Activated CD8-positive, alpha-beta T cell treated with anti-CD3 and anti-CD28 coated beads, Interleukin-2, amount 10 ng/mL, durations not matched to agents 7 days and 5 days (primary cell): Measurements from ENCODE around the gene OXCT2. TPM values are rescaled to one million over a fixed set of nuclear protein-coding genes. Genes with fewer than 3 reads are reported as not detected.
"Not testable (repeated sequence)": the region's sequence is repeated elsewhere in the genome, so short reads cannot be mapped to it uniquely, and the experiment has no call there.

Experiments used
- ATAC-seq: fragments of 150-1000 bp; cut with Tn5 transposase; one replicate; pipeline ENCODE4 v1.10.0; 2021; ENCODE audit warnings: moderate library complexity
- CTCF ChIA-PET: fragments of 350-600 bp; sonication (Branson Sonifier 250); formaldehyde crosslinking; loops from one replicate; lab custom pipeline; 2021; ENCODE audit warnings: antibody characterized with exemption; lab: Charles Lee
- POLR2A ChIA-PET: fragments of 350-600 bp; sonication (Branson Sonifier 250); formaldehyde crosslinking; loops from one replicate; lab custom pipeline; 2021; ENCODE audit warnings: antibody characterized with exemption; lab: Charles Lee
- DNase-seq: peaks from one replicate; pipeline ENCODE4 v3.0.0-alpha.2; 2020
- H3K27ac Mint-ChIP-seq: one replicate; pipeline ENCODE4 v1.8.0; 2021; ENCODE audit warnings: mild to moderate bottlenecking, mixed read lengths
- H3K27me3 Mint-ChIP-seq: one replicate; pipeline ENCODE4 v1.8.0; 2021; ENCODE audit warnings: low read depth, mixed read lengths
- H3K36me3 Mint-ChIP-seq: one replicate; pipeline ENCODE4 v1.8.0; 2021; ENCODE audit warnings: low read depth, mixed read lengths
- H3K4me1 Mint-ChIP-seq: one replicate; pipeline ENCODE4 v1.8.0; 2021; ENCODE audit warnings: low read depth, mixed read lengths
- H3K4me3 Mint-ChIP-seq: one replicate; pipeline ENCODE4 v1.8.0; 2021; ENCODE audit warnings: mild to moderate bottlenecking, mixed read lengths
- H3K9me3 Mint-ChIP-seq: one replicate; pipeline ENCODE4 v1.8.0; 2022; ENCODE audit warnings: mixed read lengths; ENCODE audit not compliant: insufficient read depth
- total RNA-seq, 2 experiments: library from RNA; stranded (reverse); gene quantifications; one replicate each; pipeline ENCODE4 v1.2.3, GENCODE V29; 2021

The OXCT2 gene
- total RNA-seq, 2 experiments from 2014 or later, result 0.32 to 0.47 TPM

DNA sequence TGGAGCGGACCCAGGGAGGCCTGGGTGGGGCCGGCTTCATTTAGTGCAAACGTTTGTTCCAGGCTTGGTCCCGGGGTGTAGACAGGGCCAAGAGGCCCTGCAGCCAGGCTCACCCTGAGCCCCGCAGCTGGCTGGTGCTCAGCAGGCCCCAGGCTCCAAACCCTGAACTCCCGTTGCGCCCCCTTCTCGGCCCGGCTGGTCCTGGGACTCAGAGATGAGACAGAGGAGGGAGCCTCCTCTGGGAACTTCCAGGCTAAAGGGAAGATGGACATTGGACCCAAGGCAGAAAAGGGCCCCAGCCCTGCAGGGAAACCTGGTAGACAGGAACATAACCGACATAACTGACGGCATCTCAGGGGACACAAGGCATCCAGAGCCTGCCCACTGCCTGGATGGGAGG lies 4.0 kb upstream of the OXCT2 start:
- H3K4me3 Mint-ChIP-seq, H3K27ac Mint-ChIP-seq, H3K36me3 Mint-ChIP-seq, H3K9me3 Mint-ChIP-seq, H3K4me1 Mint-ChIP-seq, DNase-seq, ATAC-seq, CTCF ChIA-PET, POLR2A ChIA-PET: not testable (repeated sequence)
- peaks cover 12% of the 10 kb centered on the region for H3K27me3 Mint-ChIP-seq

DNA sequence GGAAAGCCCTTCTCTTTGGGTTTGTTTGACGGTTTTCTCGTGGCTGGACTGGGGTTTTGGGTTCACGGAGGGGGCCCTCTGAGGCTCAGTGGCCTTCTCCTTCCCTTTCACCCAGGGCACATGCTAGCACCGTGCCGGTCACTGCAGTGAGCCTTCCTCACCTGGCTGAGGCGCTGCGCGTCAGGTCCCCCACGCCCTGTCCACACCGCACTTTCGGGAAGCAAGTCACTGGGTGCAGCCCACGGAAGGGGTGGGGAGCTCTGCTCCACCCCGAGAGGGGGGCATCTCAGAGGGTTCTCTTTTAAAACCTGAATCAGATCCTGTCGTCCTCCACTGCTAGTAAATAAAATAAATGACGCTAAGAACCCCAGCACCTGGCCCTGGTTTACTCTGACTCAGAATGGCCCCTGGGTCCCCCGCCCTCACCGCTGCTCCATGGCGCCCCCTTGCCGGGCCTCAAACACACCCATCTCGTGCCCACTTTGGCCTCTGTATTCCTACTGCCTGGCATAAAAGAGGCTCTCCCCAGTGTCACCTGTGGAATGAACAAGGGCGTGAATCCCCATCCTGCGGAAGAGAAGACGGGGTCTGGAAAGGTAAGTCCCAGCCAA lies 2.3 kb upstream of the OXCT2 start:
- H3K9me3 Mint-ChIP-seq, DNase-seq, CTCF ChIA-PET, H3K4me1 Mint-ChIP-seq, H3K27ac Mint-ChIP-seq, POLR2A ChIA-PET, H3K27me3 Mint-ChIP-seq, H3K36me3 Mint-ChIP-seq, H3K4me3 Mint-ChIP-seq: not testable (repeated sequence)
- peak; percentile 39 for ATAC-seq

DNA sequence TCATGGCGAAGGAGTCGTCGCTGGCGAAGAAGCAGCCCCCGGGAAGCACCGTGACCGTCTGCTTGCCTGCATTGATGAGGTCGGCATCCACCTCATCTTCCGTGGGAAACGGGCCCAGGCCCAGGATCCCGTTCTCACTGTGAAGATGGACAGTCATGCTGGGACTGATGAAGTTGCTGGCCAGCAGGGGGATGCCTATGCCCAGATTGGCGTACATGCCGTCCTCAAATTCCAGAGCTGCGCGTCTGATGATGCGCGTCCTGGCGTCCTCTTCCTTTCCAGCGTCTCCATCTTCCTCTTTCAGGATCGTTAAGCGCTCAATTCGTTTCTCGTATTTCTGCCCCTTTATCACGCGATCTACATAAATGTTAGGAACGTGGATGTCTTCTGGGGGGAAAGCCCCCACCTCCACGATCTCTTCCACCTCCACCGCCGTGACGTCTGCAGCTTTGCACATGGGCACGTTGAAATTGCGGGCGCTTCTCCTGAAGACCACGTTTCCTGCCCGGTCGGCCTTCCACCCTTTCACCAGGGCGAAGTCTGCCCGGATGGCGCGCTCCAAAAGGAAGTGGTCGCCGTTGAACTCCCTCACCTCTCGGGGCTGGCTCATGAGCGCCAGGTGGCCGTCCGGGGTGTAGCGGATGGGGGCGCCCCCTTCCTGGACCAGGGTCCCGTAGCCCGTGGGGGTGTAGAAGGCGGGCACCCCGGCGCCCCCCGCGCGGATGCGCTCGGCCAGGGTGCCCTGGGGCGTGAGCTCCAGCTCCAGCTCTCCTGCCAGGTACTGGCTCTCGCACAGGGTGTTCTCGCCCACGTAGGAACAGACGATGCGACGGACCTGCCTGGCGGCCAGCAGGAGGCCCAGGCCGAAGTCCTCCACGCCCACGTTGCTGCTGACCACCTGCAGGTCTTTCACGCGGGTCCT lies 787 bp downstream of the OXCT2 start:
- H3K27me3 Mint-ChIP-seq, H3K9me3 Mint-ChIP-seq, H3K36me3 Mint-ChIP-seq, CTCF ChIA-PET, POLR2A ChIA-PET, H3K4me1 Mint-ChIP-seq, DNase-seq: not testable (repeated sequence)
- peak; percentile 55 for ATAC-seq
- Mint-ChIP-seq H3K4me3 (peak overlapping the region; percentile 53), H3K27ac (peak overlapping the region; percentile 34)

DNA sequence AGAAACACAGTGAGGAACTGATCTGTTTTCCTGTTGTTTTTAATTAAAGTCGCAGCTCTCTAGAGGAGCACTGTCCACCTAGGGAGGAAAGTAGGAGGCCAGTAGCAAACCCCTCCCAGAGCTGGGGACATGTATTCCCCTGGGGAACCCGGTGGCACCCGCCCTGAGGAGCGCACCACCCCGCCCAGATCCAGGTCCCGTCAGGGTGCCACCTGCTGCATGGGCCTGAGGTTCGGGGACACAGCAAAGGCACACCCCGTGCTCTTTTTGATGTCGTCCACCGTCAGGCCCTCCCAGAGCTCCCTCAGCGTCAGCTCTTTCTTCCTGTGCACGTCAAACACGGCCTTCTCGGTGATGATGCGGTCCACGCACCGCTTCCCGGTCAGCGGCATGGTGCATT lies 1.6 kb downstream of the OXCT2 start:
- ATAC-seq, H3K27me3 Mint-ChIP-seq, H3K27ac Mint-ChIP-seq, H3K4me3 Mint-ChIP-seq, DNase-seq, POLR2A ChIA-PET, H3K9me3 Mint-ChIP-seq, H3K36me3 Mint-ChIP-seq, CTCF ChIA-PET, H3K4me1 Mint-ChIP-seq: not testable (repeated sequence)

DNA sequence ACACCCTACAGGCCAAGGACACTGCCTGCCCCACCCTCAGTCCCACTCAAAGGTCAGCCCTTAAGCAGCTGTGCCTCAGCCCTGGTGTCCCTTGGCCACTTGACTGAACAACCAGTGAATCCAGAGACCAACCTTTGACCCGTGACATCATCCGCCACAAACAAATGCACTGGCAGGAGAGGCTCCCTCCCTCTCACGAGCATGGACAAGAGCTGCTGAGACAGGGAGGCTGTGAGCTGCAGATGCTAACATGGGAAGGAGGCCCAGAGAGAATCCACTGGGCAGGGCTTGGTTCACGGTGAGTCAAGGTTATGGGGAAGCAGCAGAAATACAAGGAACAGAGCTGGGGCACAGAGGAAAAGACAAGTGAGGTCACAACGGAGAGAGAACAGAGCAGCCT lies 4.7 kb downstream of the OXCT2 start:
- H3K27ac Mint-ChIP-seq, H3K36me3 Mint-ChIP-seq, H3K4me1 Mint-ChIP-seq, H3K27me3 Mint-ChIP-seq, H3K4me3 Mint-ChIP-seq, DNase-seq, H3K9me3 Mint-ChIP-seq, ATAC-seq, POLR2A ChIA-PET, CTCF ChIA-PET: not testable (repeated sequence)

DNA sequence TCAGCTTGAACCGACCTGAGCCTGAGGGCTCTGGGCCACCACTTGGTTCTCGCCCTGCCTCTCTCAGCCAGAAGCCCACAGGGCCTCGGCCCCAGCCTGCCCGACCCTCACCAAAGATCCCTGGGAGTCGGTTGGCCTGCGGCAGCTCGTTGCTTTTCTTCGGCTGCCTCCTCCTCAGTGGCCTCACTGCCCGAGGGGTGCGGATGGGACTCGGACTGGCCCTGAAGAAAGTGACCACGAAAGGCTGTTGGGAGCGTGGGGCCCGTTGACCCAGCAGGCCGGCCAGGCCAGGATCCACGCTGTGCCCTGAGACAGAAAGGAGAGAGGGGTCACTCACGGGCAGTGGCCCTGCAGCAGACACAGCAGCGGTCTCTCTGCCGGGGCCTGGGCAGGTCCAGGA lies 6.6 kb downstream of the OXCT2 start:
- CTCF ChIA-PET, H3K27ac Mint-ChIP-seq, H3K36me3 Mint-ChIP-seq, POLR2A ChIA-PET, ATAC-seq, H3K9me3 Mint-ChIP-seq, H3K4me3 Mint-ChIP-seq, H3K4me1 Mint-ChIP-seq, H3K27me3 Mint-ChIP-seq, DNase-seq: not testable (repeated sequence)

DNA sequence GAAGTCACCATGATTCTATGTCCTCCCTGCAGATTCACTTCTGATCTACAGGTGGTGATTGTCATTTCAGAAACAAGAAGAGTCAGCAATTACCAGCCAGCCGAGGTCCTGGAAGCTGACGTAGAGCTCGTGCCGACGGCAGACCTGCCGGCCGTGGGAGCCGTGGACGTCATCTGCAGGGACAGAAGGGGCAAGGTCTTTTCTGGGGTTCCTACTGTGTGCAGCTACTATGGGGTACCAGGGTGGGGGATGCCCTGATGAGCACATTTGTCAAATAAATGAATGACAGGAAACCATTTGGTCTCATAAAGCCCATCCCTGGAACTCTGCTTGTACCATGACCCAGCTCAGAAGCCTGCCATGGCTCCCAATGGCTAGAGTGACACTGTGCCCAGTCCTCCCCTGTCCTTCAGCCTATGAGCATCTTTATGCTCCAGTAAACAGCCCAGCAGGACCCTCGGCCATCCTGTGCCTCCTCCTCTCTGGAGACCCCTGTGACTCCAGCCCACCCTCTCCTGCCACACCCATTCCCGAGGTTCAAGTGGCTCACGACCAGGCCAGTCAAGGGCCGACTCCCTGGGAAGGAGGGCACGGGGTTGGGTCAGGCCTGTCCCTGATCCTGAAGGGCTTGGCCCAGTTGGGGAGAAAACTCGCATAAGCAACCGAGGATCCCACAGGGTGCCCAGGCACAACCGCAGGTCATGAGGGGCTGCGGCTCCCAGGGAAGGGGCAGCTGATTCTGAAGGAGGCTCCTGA lies 7.4 kb downstream of the OXCT2 start:
- ATAC-seq, H3K27me3 Mint-ChIP-seq, H3K36me3 Mint-ChIP-seq, DNase-seq, H3K4me1 Mint-ChIP-seq, H3K9me3 Mint-ChIP-seq, CTCF ChIA-PET, H3K27ac Mint-ChIP-seq, H3K4me3 Mint-ChIP-seq, POLR2A ChIA-PET: not testable (repeated sequence)

DNA sequence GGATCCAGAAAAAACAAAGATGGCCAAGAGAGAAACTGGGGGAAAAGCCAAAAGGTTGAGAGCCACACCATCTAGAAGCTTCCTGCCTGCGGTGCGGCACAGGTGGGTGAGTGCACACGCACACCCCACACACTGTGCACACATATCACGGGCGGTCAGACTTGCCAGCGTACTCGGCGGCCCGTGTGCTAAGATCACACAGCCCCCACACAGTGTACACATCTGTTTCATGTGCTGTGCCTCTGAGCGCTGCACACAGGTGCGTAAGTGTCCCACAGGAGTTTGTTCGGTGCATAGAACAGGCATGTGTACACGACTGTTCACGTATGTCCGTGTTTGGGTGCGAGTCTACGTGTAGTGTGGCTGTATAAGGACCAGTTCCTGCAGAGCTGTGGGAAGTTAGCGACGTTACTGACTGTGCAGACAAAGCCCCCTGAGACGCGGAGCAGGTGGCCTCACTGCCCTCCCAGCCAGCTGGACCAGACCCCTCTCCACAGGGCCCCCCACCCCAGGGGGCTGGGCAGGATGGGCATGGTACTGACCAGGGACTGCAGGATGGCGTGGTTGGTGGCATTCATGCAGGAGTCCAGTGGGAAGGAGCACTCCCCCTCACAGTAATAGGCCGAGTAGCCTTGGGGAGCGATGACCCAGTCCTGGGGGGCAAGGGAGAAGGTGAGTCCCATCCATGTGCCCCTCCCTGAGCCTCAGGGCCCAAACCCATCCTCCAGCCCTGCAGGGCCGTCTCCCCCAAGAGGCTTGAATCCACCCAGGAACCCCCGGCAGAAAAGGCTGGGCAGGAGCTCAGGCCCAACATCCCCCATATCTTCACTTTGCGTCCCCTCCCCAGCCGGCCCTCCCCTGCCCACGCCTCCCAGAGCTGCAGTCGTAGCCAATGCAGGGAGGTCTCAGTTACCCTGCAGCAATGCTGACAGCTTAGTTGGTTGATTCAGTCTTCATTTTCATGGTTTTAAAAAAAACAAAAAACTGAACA lies 8.3 kb downstream of the OXCT2 start:
- H3K9me3 Mint-ChIP-seq, result no peaks in the 10 kb centered on the region
- no peaks in the 10 kb centered on the region for H3K27me3 Mint-ChIP-seq
- ATAC-seq, result no peak
- H3K4me1 Mint-ChIP-seq, result no peaks in the 10 kb centered on the region
- ChIA-PET POLR2A (no interaction called here), CTCF (no interaction called here)
- H3K36me3 Mint-ChIP-seq, result peaks cover 9% of the 10 kb centered on the region
- no peak for DNase-seq
- H3K4me3 Mint-ChIP-seq, result no peak overlapping the region
- no peak overlapping the region for H3K27ac Mint-ChIP-seq

DNA sequence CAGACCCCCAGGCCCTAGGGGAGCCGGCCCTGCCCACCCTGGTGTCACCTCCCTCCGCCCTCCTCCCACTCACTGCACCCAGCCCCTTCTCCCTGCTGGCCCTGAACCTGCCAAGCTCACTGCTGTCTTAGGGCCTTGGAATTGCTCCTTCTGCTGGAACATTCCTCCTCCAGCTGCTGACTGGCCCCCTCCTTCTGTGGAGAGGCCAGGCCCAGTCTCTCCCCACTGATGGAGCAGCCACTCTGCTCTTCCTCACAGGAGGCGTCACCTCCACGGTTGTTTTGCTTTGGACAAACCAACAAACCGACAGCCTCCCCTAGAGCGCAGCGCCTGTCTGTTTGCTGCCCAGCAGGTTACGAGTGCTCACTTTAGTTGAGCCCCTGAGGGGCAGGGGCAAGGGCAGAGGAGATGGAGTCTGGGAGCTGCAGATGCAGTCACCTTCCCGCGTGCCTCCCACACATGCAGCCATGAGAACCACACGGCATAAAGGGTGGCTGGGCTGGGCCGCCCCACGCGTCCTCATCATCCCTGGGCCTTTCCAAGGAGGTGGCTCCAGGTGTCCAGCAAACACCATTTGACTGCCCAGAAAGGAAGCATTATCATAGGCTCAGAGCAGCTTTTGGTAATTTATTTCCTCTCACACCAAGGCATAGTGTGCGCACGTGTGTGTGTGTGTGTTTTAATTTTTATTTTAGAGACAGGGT lies 9.4 kb downstream of the OXCT2 start:
- Mint-ChIP-seq H3K4me3 (no peak overlapping the region), H3K27me3 (no peaks in the 10 kb centered on the region), H3K27ac (no peak overlapping the region), H3K36me3 (peaks cover 20% of the 10 kb centered on the region), H3K4me1 (no peaks in the 10 kb centered on the region), H3K9me3 (no peaks in the 10 kb centered on the region)
- POLR2A ChIA-PET, result no interaction called here
- CTCF ChIA-PET, result no interaction called here
- no peak for ATAC-seq
- no peak for DNase-seq

DNA sequence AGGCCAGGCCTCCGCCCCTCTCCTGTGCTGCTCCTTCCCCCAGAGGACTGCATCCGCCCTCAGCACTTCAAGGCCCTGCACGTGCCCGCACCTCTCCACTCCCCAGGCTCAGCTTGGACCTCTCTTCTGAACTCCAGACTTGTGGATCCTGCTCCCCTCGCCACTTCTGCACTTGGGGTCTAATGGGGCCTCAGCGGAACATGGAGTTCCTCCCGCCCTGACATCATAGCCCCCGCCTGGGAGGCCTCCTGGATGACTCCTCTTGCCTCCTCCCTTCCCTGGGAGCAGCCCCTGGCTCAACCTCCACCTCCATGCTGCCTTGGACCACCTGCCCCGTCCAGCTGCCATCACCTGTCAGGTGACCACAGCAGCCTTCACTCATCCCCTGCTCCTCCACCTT lies 10.1 kb downstream of the OXCT2 start:
- no peaks in the 10 kb centered on the region for H3K4me1 Mint-ChIP-seq
- DNase-seq (no peak), ATAC-seq (no peak)
- no peaks in the 10 kb centered on the region for H3K27me3 Mint-ChIP-seq
- peaks cover 24% of the 10 kb centered on the region for H3K36me3 Mint-ChIP-seq
- ChIA-PET POLR2A (no interaction called here), CTCF (no interaction called here)
- no peak overlapping the region for H3K4me3 Mint-ChIP-seq
- no peaks in the 10 kb centered on the region for H3K9me3 Mint-ChIP-seq
- H3K27ac Mint-ChIP-seq, result no peak overlapping the region
